ENCODE measurements around the gene ARFGAP2.
"Not testable (repeated sequence)": the region's sequence is repeated elsewhere in the genome, so short reads cannot be mapped to it uniquely, and the experiment has no call there.

Gene ARFGAP2

GRCh38 chr11:47121056-47121455, 55.6 kb downstream of the ARFGAP2 start:
- Histone ChIP-seq H3K9ac (ENCODE audit: low read length in 5 of 5) (no peak overlapping the region), H3K4me1 (ENCODE audit: control insufficient read depth in 5 of 5, insufficient read depth in 5 of 5, low read length in 5 of 5) (no peaks in the 10 kb centered on the region), H3K9me3 (ENCODE audit: control insufficient read depth in 5 of 5, low read length in 5 of 5) (no peaks in the 10 kb centered on the region), H3K4me3 (ENCODE audit: low read depth in 1 of 5, low read length in 5 of 5) (no peak overlapping the region), H3K36me3 (ENCODE audit: control insufficient read depth in 5 of 5, insufficient read depth in 5 of 5, low read length in 5 of 5) (no peaks in the 10 kb centered on the region), H3K27ac (ENCODE audit: low read depth, low read length) (no peak overlapping the region), H3K27me3 (ENCODE audit: control insufficient read depth in 5 of 5, insufficient read depth in 4 of 5, low read length in 5 of 5) (no peaks in the 10 kb centered on the region)

- not testable (repeated sequence) for H3K27me3 ChIP-seq (ENCODE audit: control insufficient read depth in 5 of 5, insufficient read depth in 4 of 5, low read length in 5 of 5); H3K36me3 ChIP-seq (ENCODE audit: control insufficient read depth in 5 of 5, insufficient read depth in 5 of 5, low read length in 5 of 5); H3K9ac ChIP-seq (ENCODE audit: low read length in 5 of 5); H3K9me3 ChIP-seq (ENCODE audit: control insufficient read depth in 5 of 5, low read length in 5 of 5); H3K4me1 ChIP-seq (ENCODE audit: control insufficient read depth in 5 of 5, insufficient read depth in 5 of 5, low read length in 5 of 5); H3K27ac ChIP-seq (ENCODE audit: low read depth, low read length); H3K4me3 ChIP-seq (ENCODE audit: low read depth in 1 of 5, low read length in 5 of 5)
These were observed 57.6 kb downstream of the ARFGAP2 start for GRCh38 chr11:47118958-47119688.

All from subcutaneous abdominal adipose tissue (tissue), 5 donors.